PC-3 (cell line): ENCODE measurements around the gene CFAP45.

Source experiments
- EZH2 ChIP-seq: fragments of 300-600 bp; sonication (generic); IDR thresholded peaks from one replicate; pipeline ENCODE4 v1.6.1; 2017; ENCODE audit warnings: antibody characterized with exemption, mild to moderate bottlenecking, low read length; ENCODE audit not compliant: unreplicated experiment
- EZH2phosphoT487 ChIP-seq: fragments of 300-600 bp; sonication (generic); IDR thresholded peaks from 2 replicates; pipeline ENCODE4 v1.6.1; 2018; ENCODE audit warnings: mild to moderate bottlenecking, antibody characterized with exemption, low read length, borderline replicate concordance
- TF ChIP-seq, protein P1 (sequence below): fragments of 300-600 bp; sonication (generic); conservative IDR thresholded peaks from 2 replicates; pipeline ENCODE4 v1.5.1; 2017; ENCODE audit warnings: antibody characterized with exemption, low read depth, mild to moderate bottlenecking, low read length

DNA sequence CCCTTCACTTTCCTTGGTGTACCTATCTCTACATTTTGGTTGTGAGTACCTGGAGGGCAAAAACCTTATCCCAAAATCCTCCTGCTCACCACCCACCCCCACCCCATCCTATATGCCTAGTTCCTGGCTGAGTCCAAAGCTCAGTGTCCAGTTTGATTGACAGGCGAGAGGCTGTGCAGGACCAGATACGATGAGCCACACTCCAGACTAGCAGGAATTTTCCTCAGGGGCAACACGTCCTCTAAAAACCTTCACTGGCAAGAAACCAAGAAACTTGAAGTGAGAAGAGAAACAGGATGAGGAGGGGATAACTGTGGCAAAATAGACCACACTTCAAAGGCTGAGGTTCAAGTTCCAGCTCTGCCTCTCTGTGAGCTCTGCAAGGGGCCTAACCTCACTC, 74.4 kb downstream of the CFAP45 start:
- TF ChIP-seq, protein P1, sequence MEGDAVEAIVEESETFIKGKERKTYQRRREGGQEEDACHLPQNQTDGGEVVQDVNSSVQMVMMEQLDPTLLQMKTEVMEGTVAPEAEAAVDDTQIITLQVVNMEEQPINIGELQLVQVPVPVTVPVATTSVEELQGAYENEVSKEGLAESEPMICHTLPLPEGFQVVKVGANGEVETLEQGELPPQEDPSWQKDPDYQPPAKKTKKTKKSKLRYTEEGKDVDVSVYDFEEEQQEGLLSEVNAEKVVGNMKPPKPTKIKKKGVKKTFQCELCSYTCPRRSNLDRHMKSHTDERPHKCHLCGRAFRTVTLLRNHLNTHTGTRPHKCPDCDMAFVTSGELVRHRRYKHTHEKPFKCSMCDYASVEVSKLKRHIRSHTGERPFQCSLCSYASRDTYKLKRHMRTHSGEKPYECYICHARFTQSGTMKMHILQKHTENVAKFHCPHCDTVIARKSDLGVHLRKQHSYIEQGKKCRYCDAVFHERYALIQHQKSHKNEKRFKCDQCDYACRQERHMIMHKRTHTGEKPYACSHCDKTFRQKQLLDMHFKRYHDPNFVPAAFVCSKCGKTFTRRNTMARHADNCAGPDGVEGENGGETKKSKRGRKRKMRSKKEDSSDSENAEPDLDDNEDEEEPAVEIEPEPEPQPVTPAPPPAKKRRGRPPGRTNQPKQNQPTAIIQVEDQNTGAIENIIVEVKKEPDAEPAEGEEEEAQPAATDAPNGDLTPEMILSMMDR: no peak
- TF ChIP-seq EZH2phosphoT487 (no peak), EZH2 (no peak)
